Measurements from ENCODE around the gene CORO2A.

GRCh38 chr9:98185021-98185567 is 7.3 kb downstream of the CORO2A start:
- TF ChIP-seq CTCF (IDR thresholded peaks at IDR 0.05): no peak
- TF ChIP-seq POLR2AphosphoS5 (IDR thresholded peaks at IDR 0.05): no peak
- TF ChIP-seq POLR2A (IDR thresholded peaks at IDR 0.05): no peak
- no peak for TF ChIP-seq EP300 (IDR thresholded peaks at IDR 0.05)
